SK-N-SH treated with all-trans-retinoic acid at 6 μM for 48 hours (cell line): ENCODE results near the gene NTMT1.

ENCODE experiments used
- ATAC-seq: fragments of 200-7000 bp; cut with Tn5 transposase; 3 replicates; pipeline ENCODE4 v1.9.1; 2020; ENCODE audit warnings: mild to moderate bottlenecking, moderate library complexity
- ARNTL ChIP-seq: fragments of 450-650 bp; formaldehyde crosslinking; IDR thresholded peaks from 2 replicates; pipeline ENCODE4 v1.5.0; 2020; ENCODE audit warnings: low read depth, mild to moderate bottlenecking, moderate library complexity, borderline replicate concordance
- BACH2 ChIP-seq: fragments of 250-450 bp; sonication (Bioruptor Pico); IDR thresholded peaks from 2 replicates; pipeline ENCODE4 v1.9.0; 2021; ENCODE audit warnings: mild to moderate bottlenecking, borderline replicate concordance
- CSDC2 ChIP-seq: fragments of 250-450 bp; sonication (Bioruptor Pico); IDR thresholded peaks from 2 replicates; pipeline ENCODE4 v1.5.0; 2020; ENCODE audit warnings: mild to moderate bottlenecking, moderate library complexity
- CSRNP3 ChIP-seq: fragments of 250-450 bp; sonication (Bioruptor Pico); IDR thresholded peaks from 2 replicates; pipeline ENCODE4 v1.5.1; 2021; ENCODE audit warnings: mild to moderate bottlenecking, moderate library complexity
- ESRRG ChIP-seq: fragments of 250-450 bp; sonication (Bioruptor Pico); IDR thresholded peaks from 2 replicates; pipeline ENCODE4 v1.6.1; 2021; ENCODE audit warnings: mild to moderate bottlenecking
- GLIS3 ChIP-seq: fragments of 250-450 bp; sonication (Bioruptor Pico); IDR thresholded peaks from 2 replicates; pipeline ENCODE4 v1.5.0; 2020; ENCODE audit warnings: mild to moderate bottlenecking, moderate library complexity
- ISL1 ChIP-seq: fragments of 250-450 bp; sonication (Bioruptor Pico); IDR thresholded peaks from 2 replicates; pipeline ENCODE4 v2.1.2; 2022; ENCODE audit warnings: mild to moderate bottlenecking, moderate library complexity
- OSR1 ChIP-seq: fragments of 250-450 bp; sonication (Bioruptor Pico); IDR thresholded peaks from 2 replicates; pipeline ENCODE4 v1.8.0; 2022; ENCODE audit warnings: moderate library complexity, mild to moderate bottlenecking, inconsistent platforms
- PATZ1 ChIP-seq: fragments of 250-450 bp; sonication (Bioruptor Pico); IDR thresholded peaks from 2 replicates; pipeline ENCODE4 v1.8.0; 2020; ENCODE audit warnings: mild to moderate bottlenecking, moderate library complexity, borderline replicate concordance
- PPARA ChIP-seq: fragments of 250-450 bp; sonication (Bioruptor Pico); IDR thresholded peaks from 2 replicates; pipeline ENCODE4 v1.5.0; 2020; ENCODE audit warnings: mild to moderate bottlenecking, borderline replicate concordance
- SNAI2 ChIP-seq: fragments of 250-450 bp; sonication (Bioruptor Pico); IDR thresholded peaks from 2 replicates; pipeline ENCODE4 v1.5.0; 2020; ENCODE audit warnings: mild to moderate bottlenecking, moderate library complexity
- TCF4 ChIP-seq: fragments of 250-450 bp; sonication (Bioruptor Pico); IDR thresholded peaks from 2 replicates; pipeline ENCODE4 v1.8.0; 2021; ENCODE audit warnings: mild to moderate bottlenecking, moderate library complexity, borderline replicate concordance
- TOX ChIP-seq: fragments of 250-450 bp; sonication (Bioruptor Pico); IDR thresholded peaks from 2 replicates; pipeline ENCODE4 v1.8.0; 2021; ENCODE audit warnings: mild to moderate bottlenecking, moderate library complexity, borderline replicate concordance
- ZC3H10 ChIP-seq: fragments of 250-450 bp; sonication (Bioruptor Pico); IDR thresholded peaks from 2 replicates; pipeline ENCODE4 v1.5.1; 2021; ENCODE audit warnings: mild to moderate bottlenecking, moderate library complexity
- ZFP30 ChIP-seq: fragments of 450-650 bp; formaldehyde crosslinking; IDR thresholded peaks from 2 replicates; pipeline ENCODE4 v1.5.0; 2022; ENCODE audit warnings: mild to moderate bottlenecking, moderate library complexity
- ZNF565 ChIP-seq: fragments of 450-650 bp; formaldehyde crosslinking; conservative IDR thresholded peaks from 2 replicates; pipeline ENCODE4 v1.5.0; 2020; ENCODE audit warnings: low read depth, mild to moderate bottlenecking, moderate library complexity
- ZNF70 ChIP-seq: fragments of 450-650 bp; formaldehyde crosslinking; IDR thresholded peaks from 2 replicates; pipeline ENCODE4 v1.5.0; 2020; ENCODE audit warnings: mild to moderate bottlenecking, moderate library complexity
- ZNF8 ChIP-seq: fragments of 450-650 bp; formaldehyde crosslinking; IDR thresholded peaks from 2 replicates; pipeline ENCODE4 v1.5.0; 2020; ENCODE audit warnings: mild to moderate bottlenecking, moderate library complexity
- TF ChIP-seq, protein P1 (sequence below): fragments of 250-450 bp; sonication (Bioruptor Pico); IDR thresholded peaks from 2 replicates; pipeline ENCODE4 v1.8.0; 2021; ENCODE audit warnings: low read depth, mild to moderate bottlenecking, moderate library complexity, borderline replicate concordance
- TF ChIP-seq, protein P2 (sequence below): fragments of 250-450 bp; sonication (Bioruptor Pico); IDR thresholded peaks from 2 replicates; pipeline ENCODE4 v1.5.1; 2020; ENCODE audit warnings: low read depth, mild to moderate bottlenecking, moderate library complexity
- TF ChIP-seq, protein P3 (sequence below): fragments of 250-450 bp; sonication (Bioruptor Pico); IDR thresholded peaks from 2 replicates; pipeline ENCODE4 v1.5.0; 2020; ENCODE audit warnings: mild to moderate bottlenecking, moderate library complexity

The NTMT1 gene

DNA sequence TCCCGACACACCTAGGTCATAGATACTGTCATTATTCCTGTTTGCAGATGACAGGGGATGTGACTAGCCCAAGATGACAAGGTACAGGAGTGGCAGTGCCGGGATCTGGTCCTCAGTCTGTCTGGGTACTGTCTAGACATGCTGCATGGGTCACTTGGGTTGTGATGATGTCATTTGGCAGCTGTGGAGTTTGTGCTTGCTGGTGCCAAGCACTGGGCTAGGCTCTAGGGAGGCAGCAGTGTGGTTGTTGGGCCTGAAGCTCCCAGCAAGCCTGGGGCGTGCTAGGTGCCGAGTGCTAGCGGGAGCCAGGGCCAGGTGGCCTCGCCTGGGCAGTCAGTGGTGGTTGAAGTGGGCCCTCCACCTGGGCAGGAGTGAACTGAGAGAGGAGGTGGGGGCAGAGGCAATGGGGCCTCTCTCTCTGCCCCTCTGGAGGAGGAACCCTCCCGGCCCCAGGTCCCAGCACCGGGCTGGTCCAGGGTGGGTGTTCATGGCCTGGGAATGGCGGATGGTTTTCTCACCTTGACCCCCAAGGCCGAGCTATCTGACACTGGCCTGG lies 24.8 kb downstream of the NTMT1 start:
- TF ChIP-seq TOX (no peak), OSR1 (no peak), CSRNP3 (CRISPR knock-in tag) (no peak), SNAI2 (no peak), ESRRG (CRISPR knock-in tag) (no peak), PPARA (CRISPR knock-in tag) (no peak), PATZ1 (CRISPR knock-in tag) (no peak), ISL1 (CRISPR knock-in tag) (no peak), ARNTL (CRISPR knock-in tag) (no peak), TCF4 (CRISPR knock-in tag) (no peak), BACH2 (no peak), ZC3H10 (CRISPR knock-in tag) (no peak), ZNF8 (CRISPR knock-in tag) (no peak), ZNF565 (no peak), ZNF70 (CRISPR knock-in tag) (no peak), CSDC2 (CRISPR knock-in tag) (no peak), GLIS3 (no peak)
- TF ChIP-seq, protein P1, sequence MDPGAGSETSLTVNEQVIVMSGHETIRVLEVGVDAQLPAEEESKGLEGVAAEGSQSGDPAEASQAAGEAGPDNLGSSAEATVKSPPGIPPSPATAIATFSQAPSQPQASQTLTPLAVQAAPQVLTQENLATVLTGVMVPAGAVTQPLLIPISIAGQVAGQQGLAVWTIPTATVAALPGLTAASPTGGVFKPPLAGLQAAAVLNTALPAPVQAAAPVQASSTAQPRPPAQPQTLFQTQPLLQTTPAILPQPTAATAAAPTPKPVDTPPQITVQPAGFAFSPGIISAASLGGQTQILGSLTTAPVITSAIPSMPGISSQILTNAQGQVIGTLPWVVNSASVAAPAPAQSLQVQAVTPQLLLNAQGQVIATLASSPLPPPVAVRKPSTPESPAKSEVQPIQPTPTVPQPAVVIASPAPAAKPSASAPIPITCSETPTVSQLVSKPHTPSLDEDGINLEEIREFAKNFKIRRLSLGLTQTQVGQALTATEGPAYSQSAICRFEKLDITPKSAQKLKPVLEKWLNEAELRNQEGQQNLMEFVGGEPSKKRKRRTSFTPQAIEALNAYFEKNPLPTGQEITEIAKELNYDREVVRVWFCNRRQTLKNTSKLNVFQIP (CRISPR knock-in tag): no peak
- TF ChIP-seq, protein P2, sequence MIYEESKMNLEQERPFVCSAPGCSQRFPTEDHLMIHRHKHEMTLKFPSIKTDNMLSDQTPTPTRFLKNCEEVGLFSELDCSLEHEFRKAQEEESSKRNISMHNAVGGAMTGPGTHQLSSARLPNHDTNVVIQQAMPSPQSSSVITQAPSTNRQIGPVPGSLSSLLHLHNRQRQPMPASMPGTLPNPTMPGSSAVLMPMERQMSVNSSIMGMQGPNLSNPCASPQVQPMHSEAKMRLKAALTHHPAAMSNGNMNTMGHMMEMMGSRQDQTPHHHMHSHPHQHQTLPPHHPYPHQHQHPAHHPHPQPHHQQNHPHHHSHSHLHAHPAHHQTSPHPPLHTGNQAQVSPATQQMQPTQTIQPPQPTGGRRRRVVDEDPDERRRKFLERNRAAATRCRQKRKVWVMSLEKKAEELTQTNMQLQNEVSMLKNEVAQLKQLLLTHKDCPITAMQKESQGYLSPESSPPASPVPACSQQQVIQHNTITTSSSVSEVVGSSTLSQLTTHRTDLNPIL: no peak
- TF ChIP-seq, protein P3, sequence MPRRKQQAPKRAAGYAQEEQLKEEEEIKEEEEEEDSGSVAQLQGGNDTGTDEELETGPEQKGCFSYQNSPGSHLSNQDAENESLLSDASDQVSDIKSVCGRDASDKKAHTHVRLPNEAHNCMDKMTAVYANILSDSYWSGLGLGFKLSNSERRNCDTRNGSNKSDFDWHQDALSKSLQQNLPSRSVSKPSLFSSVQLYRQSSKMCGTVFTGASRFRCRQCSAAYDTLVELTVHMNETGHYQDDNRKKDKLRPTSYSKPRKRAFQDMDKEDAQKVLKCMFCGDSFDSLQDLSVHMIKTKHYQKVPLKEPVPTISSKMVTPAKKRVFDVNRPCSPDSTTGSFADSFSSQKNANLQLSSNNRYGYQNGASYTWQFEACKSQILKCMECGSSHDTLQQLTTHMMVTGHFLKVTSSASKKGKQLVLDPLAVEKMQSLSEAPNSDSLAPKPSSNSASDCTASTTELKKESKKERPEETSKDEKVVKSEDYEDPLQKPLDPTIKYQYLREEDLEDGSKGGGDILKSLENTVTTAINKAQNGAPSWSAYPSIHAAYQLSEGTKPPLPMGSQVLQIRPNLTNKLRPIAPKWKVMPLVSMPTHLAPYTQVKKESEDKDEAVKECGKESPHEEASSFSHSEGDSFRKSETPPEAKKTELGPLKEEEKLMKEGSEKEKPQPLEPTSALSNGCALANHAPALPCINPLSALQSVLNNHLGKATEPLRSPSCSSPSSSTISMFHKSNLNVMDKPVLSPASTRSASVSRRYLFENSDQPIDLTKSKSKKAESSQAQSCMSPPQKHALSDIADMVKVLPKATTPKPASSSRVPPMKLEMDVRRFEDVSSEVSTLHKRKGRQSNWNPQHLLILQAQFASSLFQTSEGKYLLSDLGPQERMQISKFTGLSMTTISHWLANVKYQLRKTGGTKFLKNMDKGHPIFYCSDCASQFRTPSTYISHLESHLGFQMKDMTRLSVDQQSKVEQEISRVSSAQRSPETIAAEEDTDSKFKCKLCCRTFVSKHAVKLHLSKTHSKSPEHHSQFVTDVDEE (CRISPR knock-in tag): no peak
- TF ChIP-seq, all 23 proteins: peak for 0
- ATAC-seq: no peak; the same call in 2 of the 3 replicates

DNA sequence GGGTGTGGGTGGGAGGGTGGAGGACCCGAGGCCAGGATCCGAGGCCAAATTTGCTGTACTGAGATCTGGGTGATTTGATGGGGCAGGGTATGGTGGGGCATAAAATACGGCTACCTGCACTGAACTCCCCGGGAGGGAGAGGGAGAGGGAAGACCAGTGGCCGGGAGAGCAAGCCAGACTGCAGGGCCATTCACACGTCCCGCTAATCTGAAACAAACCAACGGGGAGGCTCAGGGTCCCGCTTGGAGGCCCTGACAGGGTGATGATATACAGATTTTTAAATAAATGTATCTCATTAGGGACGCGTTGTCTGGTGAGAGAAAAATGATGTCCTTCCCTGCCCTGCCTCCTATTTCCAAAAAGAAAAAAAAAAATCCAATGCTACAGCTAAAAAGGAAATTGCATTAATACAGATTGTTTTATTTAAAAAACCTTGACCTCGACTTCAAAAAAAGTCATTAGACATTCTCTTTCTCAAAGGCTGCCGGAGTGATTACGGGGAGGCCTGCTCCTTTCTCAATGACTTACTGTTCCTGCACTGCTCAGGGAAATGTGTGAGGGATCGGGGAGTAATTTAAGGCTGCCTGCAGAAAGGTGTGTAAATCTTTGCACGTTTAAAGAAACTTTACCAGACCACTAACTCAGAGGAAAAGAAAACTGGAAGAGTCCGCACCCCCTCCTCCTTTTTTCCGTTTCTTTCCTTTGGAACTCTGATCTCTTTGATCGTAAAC lies 28.0 kb downstream of the NTMT1 start:
- TF ChIP-seq BACH2 (no peak), ZFP30 (CRISPR knock-in tag) (no peak), SNAI2 (no peak), ZNF565 (no peak), PATZ1 (CRISPR knock-in tag) (no peak), ZNF70 (CRISPR knock-in tag) (peak; percentile 76), ISL1 (CRISPR knock-in tag) (no peak)
- TF ChIP-seq, all 23 proteins: peak for 1
- ATAC-seq: no peak
